Measurements from ENCODE around the gene TRMO.
A peak's percentile ranks its signal among the peaks of the same experiment; 100 is the strongest.

The TRMO gene

DNA sequence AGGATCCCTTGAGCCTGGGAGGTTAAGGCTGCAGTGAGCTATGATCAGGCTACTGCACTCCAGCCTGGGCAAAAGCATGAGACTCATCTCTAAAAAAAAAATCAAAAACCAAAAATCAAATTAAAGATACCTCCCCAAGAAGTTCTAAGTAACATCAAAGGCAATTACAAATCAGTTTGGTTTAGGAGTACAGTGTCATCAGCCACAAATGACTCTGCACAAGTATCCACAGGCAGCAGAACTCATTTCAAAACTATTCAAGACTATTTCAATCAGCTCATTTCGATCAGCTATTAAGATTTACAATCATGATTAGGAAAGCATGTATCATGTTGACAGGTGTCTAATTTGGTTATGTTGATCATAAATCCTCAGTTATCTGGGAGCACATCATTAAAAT, 19.1 kb downstream of the TRMO start:
- DNase-seq (ENCODE audit: low spot score): no peak

GRCh38 chr9:97900738-97901565, 21.3 kb downstream of the TRMO start:
- peak; percentile 74 for DNase-seq (ENCODE audit: low spot score)

GRCh38 chr9:97900103-97900737, 22.1 kb downstream of the TRMO start:
- peak; percentile 39 for DNase-seq (ENCODE audit: low spot score)

- peak; percentile 27 for DNase-seq (ENCODE audit: low spot score)
Observed at GRCh38 chr9:97895695-97896332, 26.5 kb downstream of the TRMO start.

DNA sequence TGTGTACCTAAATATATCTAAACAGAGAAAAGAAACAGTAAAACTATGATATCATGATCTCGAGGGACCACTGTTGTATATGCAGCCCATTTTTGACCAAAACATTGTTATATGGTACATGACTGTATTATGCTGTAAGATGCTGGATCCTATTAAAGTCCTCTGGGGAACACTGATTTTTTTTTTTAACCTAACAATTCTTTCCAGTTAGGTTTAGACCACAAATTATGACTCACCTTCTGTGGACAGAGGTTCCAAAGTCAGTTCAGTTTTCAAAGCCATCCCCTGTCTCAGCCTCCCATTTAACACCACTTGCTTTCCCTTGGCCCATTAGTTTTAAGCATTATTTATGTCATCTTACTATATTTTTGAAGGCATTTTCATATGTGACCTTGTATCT, 27.1 kb downstream of the TRMO start:
- no peak for DNase-seq (ENCODE audit: low spot score)

DNA sequence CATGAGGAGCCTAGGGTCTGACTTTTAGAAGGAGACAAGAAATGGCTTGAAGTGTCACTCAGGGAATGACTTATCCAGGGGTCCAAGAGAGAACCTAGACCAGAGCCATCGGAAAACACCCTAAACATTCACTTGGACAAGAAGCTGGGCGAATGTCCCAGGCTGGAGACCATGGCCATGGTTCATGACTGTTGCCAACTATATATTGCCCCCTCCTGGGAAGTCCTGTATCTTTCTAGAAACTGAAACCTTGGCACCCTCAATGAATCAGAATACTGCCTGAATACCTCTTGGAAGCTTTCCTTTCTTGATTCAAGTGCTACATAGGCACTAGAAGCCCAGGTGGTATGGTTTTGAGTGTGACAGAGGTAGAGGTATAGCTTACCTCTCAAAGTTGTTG, 29.9 kb downstream of the TRMO start:
- DNase-seq (ENCODE audit: low spot score): no peak

- no peak for DNase-seq (ENCODE audit: low spot score)
Observed at GRCh38 chr9:97891736-97892135, 30.6 kb downstream of the TRMO start.

DNA sequence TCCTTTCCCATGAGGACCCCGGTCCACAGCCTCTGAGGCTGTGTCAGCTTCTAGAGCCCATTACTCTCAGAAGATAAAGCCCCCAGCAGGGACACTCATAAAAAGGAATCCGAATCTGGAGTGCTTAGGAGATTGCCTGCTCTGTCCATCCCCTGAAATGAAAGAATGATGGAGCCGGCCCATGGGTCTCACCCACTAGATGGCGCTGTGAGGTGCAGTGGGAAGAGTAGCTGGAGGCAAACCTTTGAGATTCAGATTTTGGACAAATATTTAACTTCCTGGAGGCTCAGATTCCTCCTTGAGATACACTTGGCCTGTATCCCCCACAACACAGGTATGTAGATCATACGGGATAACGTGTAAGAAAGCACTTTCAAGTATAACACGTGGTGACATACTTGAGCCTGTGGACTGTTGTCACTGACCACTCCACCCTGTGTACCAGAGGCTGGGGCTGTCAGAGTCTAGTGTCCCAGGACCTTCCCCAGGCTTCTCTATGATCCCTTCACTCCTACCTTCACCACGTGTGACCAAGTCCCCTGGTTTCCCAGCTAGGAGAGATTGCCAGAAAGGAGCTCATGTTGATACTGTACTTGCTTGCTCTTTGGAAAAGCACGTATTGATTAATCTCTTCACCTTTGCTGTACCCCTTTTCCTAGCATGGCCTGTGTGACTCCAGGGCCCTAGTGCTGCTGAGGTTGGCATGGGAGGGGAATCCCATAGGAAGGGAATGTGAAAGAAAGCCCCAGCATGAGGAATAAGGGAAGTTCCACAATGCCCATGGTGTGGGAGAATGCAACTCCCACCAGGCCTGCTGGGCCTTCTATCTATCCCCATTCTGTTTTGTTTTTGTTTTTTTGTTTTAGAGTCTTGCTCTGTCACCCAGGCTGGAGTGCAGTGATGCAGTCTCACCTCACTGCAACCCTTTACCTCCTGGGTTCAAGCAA, 32.1 kb downstream of the TRMO start:
- DNase-seq (ENCODE audit: low spot score): peak; percentile 20

GRCh38 chr9:97880336-97880735, 42.0 kb downstream of the TRMO start:
- DNase-seq (ENCODE audit: low spot score): peak; percentile 73

DNA sequence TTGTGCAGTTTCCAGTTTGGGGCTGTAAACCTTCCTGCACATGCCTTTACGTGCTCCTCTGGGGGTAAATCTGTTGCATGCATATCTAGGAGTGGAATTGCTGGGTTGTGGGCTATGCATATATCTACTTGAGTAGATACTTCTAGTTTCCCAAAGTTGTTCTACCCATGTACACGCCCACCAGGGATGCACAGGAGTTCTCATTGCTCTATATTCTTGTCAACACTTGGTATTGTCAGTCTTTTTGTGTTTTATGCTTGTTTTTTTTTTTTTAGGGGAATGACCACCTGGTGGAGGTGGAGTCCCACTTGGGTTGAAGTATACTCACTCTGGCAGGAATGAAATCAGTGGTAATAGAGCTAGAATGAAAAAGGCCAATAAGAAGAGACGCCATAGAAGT, 46.2 kb downstream of the TRMO start:
- no peak for DNase-seq (ENCODE audit: low spot score)

- no peak for DNase-seq (ENCODE audit: low spot score)
Observed at GRCh38 chr9:97875111-97875510, 47.2 kb downstream of the TRMO start.

GRCh38 chr9:97874624-97875023, 47.7 kb downstream of the TRMO start:
- peak; percentile 21 for DNase-seq (ENCODE audit: low spot score)

DNA sequence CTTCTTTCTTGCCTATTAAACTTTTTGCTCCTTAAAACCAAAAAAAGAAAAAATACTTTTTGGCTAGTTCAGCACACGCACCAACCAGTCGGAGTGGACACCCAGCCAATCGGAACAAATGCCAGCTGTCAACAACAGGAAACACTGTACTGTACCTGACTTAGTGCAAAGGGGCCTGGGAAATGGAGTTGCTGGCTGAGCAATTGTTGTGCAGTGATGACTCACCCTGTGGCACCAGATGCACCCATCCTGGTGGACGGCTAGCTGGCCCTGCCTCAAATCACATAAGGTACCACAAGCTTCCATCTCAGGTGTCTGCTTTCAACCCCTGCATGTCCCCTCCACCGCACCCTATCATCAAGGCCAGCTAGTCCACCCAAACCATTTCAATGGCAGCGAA, 48.4 kb downstream of the TRMO start:
- peak; percentile 84 for DNase-seq (ENCODE audit: low spot score)

DNA sequence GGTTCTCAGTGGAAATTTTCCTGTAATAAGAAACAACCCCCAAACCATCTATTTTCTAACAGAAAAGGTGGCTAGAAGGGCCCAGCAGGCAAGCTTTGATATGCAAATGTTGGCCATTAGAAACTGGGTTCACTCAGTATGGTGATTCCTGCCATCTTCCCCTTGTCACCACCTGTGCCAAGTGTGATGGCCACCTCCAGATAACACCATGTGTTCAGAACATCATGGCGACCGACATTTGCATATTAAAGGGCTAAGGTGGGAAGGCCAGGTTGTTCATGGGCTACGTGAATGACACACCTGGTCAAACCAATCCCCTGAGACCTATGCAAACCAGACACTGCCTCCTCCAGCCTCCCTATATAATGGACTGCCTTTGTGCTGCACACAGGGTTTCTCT, 48.9 kb downstream of the TRMO start:
- DNase-seq (ENCODE audit: low spot score): no peak

GRCh38 chr9:97868859-97869258, 53.4 kb downstream of the TRMO start:
- no peak for DNase-seq (ENCODE audit: low spot score)

- no peak for DNase-seq (ENCODE audit: low spot score)
Observed at GRCh38 chr9:97866848-97867247, 55.5 kb downstream of the TRMO start.

DNA sequence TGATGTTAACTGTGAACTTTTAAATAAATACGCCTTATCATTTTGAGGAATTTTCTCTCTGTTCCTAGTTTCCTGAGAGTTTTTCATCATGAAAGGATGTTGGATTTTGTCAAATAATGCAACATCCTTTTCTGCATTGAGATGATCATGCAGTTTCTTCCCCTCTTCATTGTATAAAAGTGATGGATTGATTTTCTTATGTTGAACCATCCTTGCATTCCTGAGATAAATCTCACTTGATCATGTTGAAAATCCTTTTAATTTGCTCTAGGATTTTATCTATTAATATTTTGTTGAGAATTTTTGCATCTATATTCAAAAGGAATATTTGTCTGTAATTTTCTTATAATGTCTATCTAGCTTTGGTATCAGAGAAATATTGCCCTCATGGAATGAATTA, 56.0 kb downstream of the TRMO start:
- no peak for DNase-seq (ENCODE audit: low spot score)

GRCh38 chr9:97864396-97864795, 57.9 kb downstream of the TRMO start:
- no peak for DNase-seq (ENCODE audit: low spot score)

DNA sequence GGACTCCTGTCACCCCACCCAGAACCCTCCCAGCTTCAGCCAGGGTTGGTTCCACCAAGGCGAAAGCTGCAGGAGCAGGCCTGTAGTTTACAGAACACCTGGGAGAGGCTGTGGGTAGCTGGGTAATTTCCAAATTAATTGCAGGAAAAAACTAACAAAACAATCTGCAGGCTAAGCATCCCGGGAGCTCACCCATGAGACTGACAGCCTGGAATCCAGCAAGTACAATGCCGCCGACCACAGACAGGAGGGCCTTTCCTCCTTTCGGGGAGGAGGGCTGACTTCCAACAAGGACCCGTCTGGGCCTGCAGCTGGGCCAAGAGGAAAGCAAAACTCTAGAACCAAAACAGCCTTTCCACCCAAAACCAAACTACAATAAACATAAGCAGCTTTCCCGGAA, 59.0 kb downstream of the TRMO start:
- DNase-seq (ENCODE audit: low spot score): no peak

DNA sequence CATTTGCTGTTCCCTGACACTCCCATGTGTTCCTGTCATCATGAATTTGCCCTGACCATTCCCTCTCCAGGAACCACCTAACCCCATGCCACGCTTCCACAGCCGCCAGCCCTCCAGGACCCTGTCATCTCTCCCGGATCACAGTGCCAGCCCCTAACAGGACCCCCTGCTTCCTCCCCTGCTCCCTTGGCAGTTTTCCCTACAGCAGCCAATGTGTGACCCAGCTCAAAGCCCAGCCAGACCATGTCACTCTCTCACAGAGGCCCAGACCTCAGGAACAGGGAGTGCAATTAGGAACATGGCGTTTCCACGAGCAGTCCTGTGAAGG, 61.2 kb downstream of the TRMO start:
- no peak for DNase-seq (ENCODE audit: low spot score)

DNA sequence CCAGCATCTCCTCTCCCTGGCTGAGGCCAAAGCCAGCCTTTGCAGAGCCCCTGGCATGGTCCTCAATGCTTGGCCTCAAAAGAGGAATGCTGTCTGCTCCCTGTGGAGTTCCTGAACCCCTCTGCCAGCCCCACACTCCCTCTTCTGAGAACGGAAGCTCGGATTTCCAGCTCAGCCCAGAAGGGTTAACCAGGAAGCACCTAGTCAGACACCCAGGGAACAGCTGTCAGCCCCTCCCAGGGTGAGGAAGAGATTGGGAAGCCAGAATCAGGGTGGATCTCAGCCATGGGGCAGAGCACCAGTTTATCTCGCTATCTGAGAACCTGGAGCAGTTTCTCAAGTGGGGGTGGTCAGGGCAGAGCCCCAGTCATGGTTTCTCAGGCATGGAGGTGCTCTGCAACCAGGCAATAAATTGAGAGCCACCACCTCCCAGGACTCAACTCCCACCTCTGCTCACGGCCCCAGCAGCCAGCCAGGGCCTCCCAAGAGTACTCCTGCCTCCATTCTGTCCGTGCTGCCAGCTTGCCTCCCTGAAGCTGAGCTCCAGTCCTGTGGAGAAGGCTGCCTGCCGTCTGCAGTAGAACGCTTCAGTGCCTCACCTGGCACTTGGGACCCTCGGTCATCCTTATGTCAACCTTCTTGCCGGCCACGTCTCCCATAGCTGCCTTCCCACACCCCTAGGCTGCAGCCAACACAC, 61.7 kb downstream of the TRMO start:
- DNase-seq (ENCODE audit: low spot score): no peak

- no peak for DNase-seq (ENCODE audit: low spot score)
Observed at GRCh38 chr9:97859346-97859745, 63.0 kb downstream of the TRMO start.

Measured in kidney tubule cell (primary cell).